ENCODE results near the gene PBX3.
A peak's percentile ranks its signal among the peaks of the same experiment; 100 is the strongest.
"Not testable (repeated sequence)": the region's sequence is repeated elsewhere in the genome, so short reads cannot be mapped to it uniquely, and the experiment has no call there.

The PBX3 gene

GRCh38 chr9:125807079-125807478, 59.9 kb downstream of the PBX3 start:
- DNase-seq (ENCODE audit: insufficient read length, low spot score) (no peak), FAIRE-seq (peak; percentile 36)
- no peak for TF ChIP-seq POLR2A (IDR thresholded peaks at IDR 0.05; ENCODE audit: low read depth, low read length)

GRCh38 chr9:125810161-125810560, 63.0 kb downstream of the PBX3 start:
- no peak for TF ChIP-seq POLR2A (IDR thresholded peaks at IDR 0.05; ENCODE audit: low read depth, low read length)
- DNase-seq (ENCODE audit: insufficient read length, low spot score) (no peak), FAIRE-seq (peak; percentile 66)

GRCh38 chr9:125811002-125811401, 63.8 kb downstream of the PBX3 start:
- DNase-seq (ENCODE audit: insufficient read length, low spot score), result no peak
- TF ChIP-seq POLR2A (IDR thresholded peaks at IDR 0.05; ENCODE audit: low read depth, low read length), result no peak
- FAIRE-seq, result peak; percentile 11

GRCh38 chr9:125812403-125812802, 65.2 kb downstream of the PBX3 start:
- DNase-seq (ENCODE audit: insufficient read length, low spot score), result no peak
- no peak for TF ChIP-seq POLR2A (IDR thresholded peaks at IDR 0.05; ENCODE audit: low read depth, low read length)
- peak; percentile 50 for FAIRE-seq

GRCh38 chr9:125815568-125815967, 68.4 kb downstream of the PBX3 start:
- peak; percentile 17 for DNase-seq (ENCODE audit: insufficient read length, low spot score)
- TF ChIP-seq POLR2A (IDR thresholded peaks at IDR 0.05; ENCODE audit: low read depth, low read length), result no peak
- peak; percentile 90 for FAIRE-seq

- peak; percentile 6 for FAIRE-seq
- TF ChIP-seq POLR2A (IDR thresholded peaks at IDR 0.05; ENCODE audit: low read depth, low read length), result no peak
- no peak for DNase-seq (ENCODE audit: insufficient read length, low spot score)
Observed at GRCh38 chr9:125816321-125816720, 69.1 kb downstream of the PBX3 start.

GRCh38 chr9:125820100-125820804, 73.1 kb downstream of the PBX3 start:
- DNase-seq (ENCODE audit: insufficient read length, low spot score), result no peak
- peak; percentile 94 for FAIRE-seq
- TF ChIP-seq POLR2A (IDR thresholded peaks at IDR 0.05; ENCODE audit: low read depth, low read length), result no peak

GRCh38 chr9:125821078-125821477, 73.9 kb downstream of the PBX3 start:
- no peak for TF ChIP-seq POLR2A (IDR thresholded peaks at IDR 0.05; ENCODE audit: low read depth, low read length)
- FAIRE-seq, result no peak

GRCh38 chr9:125822160-125822559, 75.0 kb downstream of the PBX3 start:
- no peak for TF ChIP-seq POLR2A (IDR thresholded peaks at IDR 0.05; ENCODE audit: low read depth, low read length)
- FAIRE-seq (peak; percentile 86), DNase-seq (ENCODE audit: insufficient read length, low spot score) (no peak)

More at GRCh38 chr9:125821078-125821477, 73.9 kb downstream of the PBX3 start:
- no peak for DNase-seq (ENCODE audit: insufficient read length, low spot score)

- no peak for TF ChIP-seq POLR2A (IDR thresholded peaks at IDR 0.05; ENCODE audit: low read depth, low read length)
- FAIRE-seq (peak; percentile 93), DNase-seq (ENCODE audit: insufficient read length, low spot score) (no peak)
Observed at GRCh38 chr9:125822902-125823301, 75.7 kb downstream of the PBX3 start.

GRCh38 chr9:125823874-125824406, 76.8 kb downstream of the PBX3 start:
- not testable (repeated sequence) for FAIRE-seq; DNase-seq (ENCODE audit: insufficient read length, low spot score)

GRCh38 chr9:125825762-125826161, 78.6 kb downstream of the PBX3 start:
- FAIRE-seq, result peak; percentile 95
- TF ChIP-seq POLR2A (IDR thresholded peaks at IDR 0.05; ENCODE audit: low read depth, low read length), result no peak
- DNase-seq (ENCODE audit: insufficient read length, low spot score), result no peak

GRCh38 chr9:125826850-125827249, 79.7 kb downstream of the PBX3 start:
- DNase-seq (ENCODE audit: insufficient read length, low spot score), result no peak
- no peak for FAIRE-seq
- TF ChIP-seq POLR2A (IDR thresholded peaks at IDR 0.05; ENCODE audit: low read depth, low read length), result no peak

- TF ChIP-seq POLR2A (IDR thresholded peaks at IDR 0.05; ENCODE audit: low read depth, low read length), result no peak
- FAIRE-seq (peak; percentile 78), DNase-seq (ENCODE audit: insufficient read length, low spot score) (no peak)
Observed at GRCh38 chr9:125829743-125830142, 82.6 kb downstream of the PBX3 start.

GRCh38 chr9:125831054-125831453, 83.9 kb downstream of the PBX3 start:
- no peak for TF ChIP-seq POLR2A (IDR thresholded peaks at IDR 0.05; ENCODE audit: low read depth, low read length)
- FAIRE-seq, result peak; percentile 83

More at GRCh38 chr9:125831054-125831453, 83.9 kb downstream of the PBX3 start:
- no peak for DNase-seq (ENCODE audit: insufficient read length, low spot score)

Measured in H54 (cell line).